Upper lobe of left lung (tissue), 4 donors: ENCODE measurements around the gene SLC5A2.

Experiments used
- POLR2A ChIP-seq, 4 donors: fragments of 450-650 bp; IDR thresholded peaks; one replicate each; pipeline ENCODE4 v1.5.1; 2016 to 2017; ENCODE audit warnings: antibody characterized with exemption in 4 of 4, mild to moderate bottlenecking in 2 of 4
- TF ChIP-seq, protein P1 (sequence below), 6 experiments: fragments of 450-650 bp in 4 of 6; fragments of 200-600 bp in 2 of 6; sonication (generic) in 2 of 6; IDR thresholded peaks; one replicate each; pipeline ENCODE4 v1.5.1; 2016 to 2019; ENCODE audit warnings: antibody characterized with exemption in 6 of 6

DNA sequence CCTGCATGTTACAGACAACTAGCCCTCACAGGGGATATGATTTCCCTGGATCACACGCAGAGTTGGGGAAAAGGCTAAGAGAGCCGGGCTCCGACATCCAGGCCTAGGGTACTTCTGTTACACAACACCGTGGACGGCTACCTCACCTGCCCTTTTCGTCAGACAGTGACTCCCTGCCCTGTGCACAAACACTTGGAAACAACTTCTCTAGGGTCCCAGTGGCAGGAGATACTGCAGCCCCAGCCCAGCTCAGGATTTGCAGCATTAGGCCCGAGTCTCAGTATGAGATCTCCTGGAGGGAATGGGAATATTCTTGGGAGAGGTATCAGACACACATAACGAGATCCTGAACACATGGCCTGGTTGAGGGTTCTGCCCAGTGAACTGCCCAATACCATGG, 17.0 kb downstream of the SLC5A2 start:
- TF ChIP-seq, protein P1, sequence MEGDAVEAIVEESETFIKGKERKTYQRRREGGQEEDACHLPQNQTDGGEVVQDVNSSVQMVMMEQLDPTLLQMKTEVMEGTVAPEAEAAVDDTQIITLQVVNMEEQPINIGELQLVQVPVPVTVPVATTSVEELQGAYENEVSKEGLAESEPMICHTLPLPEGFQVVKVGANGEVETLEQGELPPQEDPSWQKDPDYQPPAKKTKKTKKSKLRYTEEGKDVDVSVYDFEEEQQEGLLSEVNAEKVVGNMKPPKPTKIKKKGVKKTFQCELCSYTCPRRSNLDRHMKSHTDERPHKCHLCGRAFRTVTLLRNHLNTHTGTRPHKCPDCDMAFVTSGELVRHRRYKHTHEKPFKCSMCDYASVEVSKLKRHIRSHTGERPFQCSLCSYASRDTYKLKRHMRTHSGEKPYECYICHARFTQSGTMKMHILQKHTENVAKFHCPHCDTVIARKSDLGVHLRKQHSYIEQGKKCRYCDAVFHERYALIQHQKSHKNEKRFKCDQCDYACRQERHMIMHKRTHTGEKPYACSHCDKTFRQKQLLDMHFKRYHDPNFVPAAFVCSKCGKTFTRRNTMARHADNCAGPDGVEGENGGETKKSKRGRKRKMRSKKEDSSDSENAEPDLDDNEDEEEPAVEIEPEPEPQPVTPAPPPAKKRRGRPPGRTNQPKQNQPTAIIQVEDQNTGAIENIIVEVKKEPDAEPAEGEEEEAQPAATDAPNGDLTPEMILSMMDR (IDR thresholded peaks at IDR 0.05), result no peak
- no peak for TF ChIP-seq POLR2A (IDR thresholded peaks at IDR 0.05)
